SK-N-SH (cell line): Measurements from ENCODE around the gene SULT1E1. TPM values are rescaled to one million over a fixed set of nuclear protein-coding genes. Genes with fewer than 3 reads are reported as not detected.

Experiments used
- CTCF ChIA-PET: fragments of 300-600, 350-600 bp; formaldehyde crosslinking; extraction: SDS; loops from one replicate; lab custom pipeline; 2021; lab: Yijun Ruan, JAX
- POLR2A ChIA-PET: fragments of 350-600 bp; sonication (Branson Sonifier 250); formaldehyde crosslinking; extraction: SDS; loops from one replicate; lab custom pipeline; 2020; ENCODE audit warnings: antibody characterized with exemption, inconsistent platforms; lab: Yijun Ruan, JAX
- DNase-seq: peaks from one replicate; pipeline ENCODE4 v3.0.0; 2012
- H2AFZ ChIP-seq: fragments of 200-600 bp; sonication (generic); 2 replicates; pipeline ENCODE4 v1.8.1; 2016; ENCODE audit warnings: antibody characterized with exemption, mild to moderate bottlenecking, low read depth
- H3F3A ChIP-seq: fragments of 200-600 bp; sonication (generic); replicated peaks from 2 replicates; pipeline ENCODE3; 2016; ENCODE audit warnings: antibody characterized with exemption, mild to moderate bottlenecking; ENCODE audit not compliant: insufficient read depth
- H3K27ac ChIP-seq, 2 experiments: fragments of 200-500 bp in 1 of 2; fragments of 200-600 bp in 1 of 2; sonication (Bioruptor generic) in 1 of 2; sonication (generic), shearing (Covaris generic) in 1 of 2; 2 replicates each; pipeline versions ENCODE4 v1.5.1 to v1.6.1; 2014 to 2016; ENCODE audit warnings: low read depth in 2 of 2, inconsistent platforms in 1 of 2, low read length in 1 of 2, mild to moderate bottlenecking in 1 of 2, mixed read lengths in 1 of 2
- H3K27me3 ChIP-seq: fragments of 200-600 bp; sonication (generic), shearing (Covaris generic); 2 replicates; pipeline ENCODE4 v1.6.1; 2016; ENCODE audit warnings: mixed run types; ENCODE audit not compliant: insufficient read depth
- H3K36me3 ChIP-seq, 2 experiments: fragments of 200-500 bp in 1 of 2; fragments of 200-600 bp in 1 of 2; sonication (Bioruptor generic) in 1 of 2; sonication (generic) in 1 of 2; replicated peaks in 1 of 2; 2 replicates each; pipeline versions ENCODE3 to v1.5.1; 2014 to 2016; ENCODE audit warnings: low read length in 1 of 2, mild to moderate bottlenecking in 1 of 2; ENCODE audit not compliant: insufficient read depth in 2 of 2, control insufficient read depth in 1 of 2
- H3K4me1 ChIP-seq, 2 experiments: fragments of 200-500 bp in 1 of 2; fragments of 200-600 bp in 1 of 2; sonication (Bioruptor generic) in 1 of 2; sonication (generic), shearing (Covaris generic) in 1 of 2; 2 replicates each; pipeline versions ENCODE4 v1.5.1 to v1.6.1; 2014 to 2016; ENCODE audit warnings: low read depth in 1 of 2, low read length in 1 of 2, mixed run types in 1 of 2; ENCODE audit not compliant: insufficient read depth in 2 of 2, control insufficient read depth in 1 of 2
- H3K4me2 ChIP-seq: fragments of 200-600 bp; sonication (generic), shearing (Covaris generic); 2 replicates; pipeline ENCODE4 v1.6.1; 2017; ENCODE audit warnings: mixed run types
- H3K4me3 ChIP-seq, 2 experiments: fragments of 200-500 bp in 1 of 2; fragments of 200-600 bp in 1 of 2; sonication (Bioruptor generic) in 1 of 2; sonication (generic), shearing (Covaris generic) in 1 of 2; 2 replicates each; pipeline versions ENCODE4 v1.5.1 to v1.8.1; 2014 to 2016; ENCODE audit warnings: low read depth in 2 of 2, inconsistent platforms in 1 of 2, low read length in 1 of 2, mild to moderate bottlenecking in 1 of 2, mixed read lengths in 1 of 2, moderate library complexity in 1 of 2
- H3K79me2 ChIP-seq: fragments of 200-600 bp; sonication (generic); 2 replicates; pipeline ENCODE4 v1.8.1; 2017; ENCODE audit warnings: mild to moderate bottlenecking; ENCODE audit not compliant: insufficient read depth
- H3K9ac ChIP-seq: fragments of 200-600 bp; sonication (generic); 2 replicates; pipeline ENCODE4 v1.6.1; 2017; ENCODE audit warnings: mixed run types
- H3K9me2 ChIP-seq: fragments of 200-600 bp; sonication (generic); 2 replicates; pipeline ENCODE4 v1.6.1; 2017; ENCODE audit warnings: mixed run types
- H3K9me3 ChIP-seq: fragments of 200-600 bp; sonication (generic); 2 replicates; pipeline ENCODE4 v1.6.1; 2017; ENCODE audit warnings: mixed run types, mild to moderate bottlenecking, moderate library complexity
- H4K20me1 ChIP-seq: fragments of 200-600 bp; sonication (generic); 2 replicates; pipeline ENCODE4 v1.6.1; 2017; ENCODE audit warnings: mild to moderate bottlenecking, mixed run types; ENCODE audit not compliant: insufficient read depth
- CHD2 ChIP-seq: fragments of 150-350 bp; IDR thresholded peaks from 2 replicates; pipeline ENCODE4 v1.6.1; 2018; ENCODE audit warnings: low read length; ENCODE audit not compliant: partially characterized antibody
- EP300 ChIP-seq, 2 experiments: IDR thresholded peaks; 2 replicates each; pipeline versions ENCODE4 v1.4.0 to v1.6.1; 2012; ENCODE audit warnings: borderline replicate concordance in 1 of 2, low read depth in 1 of 2, low read length in 1 of 2
- FOSL2 ChIP-seq: IDR thresholded peaks from 2 replicates; pipeline ENCODE4 v1.4.0; 2012; ENCODE audit warnings: low read depth, mild to moderate bottlenecking, moderate library complexity, borderline replicate concordance
- FOXJ3 ChIP-seq: sonication (generic); formaldehyde crosslinking; IDR thresholded peaks from 2 replicates; pipeline ENCODE4 v1.5.1; 2020; ENCODE audit warnings: mild to moderate bottlenecking, missing genetic modification reagents
- FOXM1 ChIP-seq: IDR thresholded peaks from 2 replicates; pipeline ENCODE4 v1.4.0; 2012; ENCODE audit warnings: low read depth, mild to moderate bottlenecking
- GABPA ChIP-seq: IDR thresholded peaks from 2 replicates; pipeline ENCODE4 v1.4.0; 2012; ENCODE audit warnings: low read depth, mild to moderate bottlenecking
- GATA2 ChIP-seq: sonication (generic); formaldehyde crosslinking; IDR thresholded peaks from 2 replicates; pipeline ENCODE4 v1.5.0; 2020; ENCODE audit warnings: mild to moderate bottlenecking, missing genetic modification reagents
- JUND ChIP-seq: IDR thresholded peaks from 2 replicates; pipeline ENCODE4 v1.4.0; 2012
- MEF2A ChIP-seq: IDR thresholded peaks from 2 replicates; pipeline ENCODE4 v1.4.0; 2012; ENCODE audit warnings: low read depth, borderline replicate concordance
- MXI1 ChIP-seq: IDR thresholded peaks from 2 replicates; pipeline ENCODE4 v1.6.1; 2012; ENCODE audit warnings: mild to moderate bottlenecking, low read depth, low read length, improper control_type of control experiment
- NRF1 ChIP-seq: IDR thresholded peaks from 2 replicates; pipeline ENCODE4 v1.6.1; 2012; ENCODE audit warnings: low read depth, mild to moderate bottlenecking, low read length
- RAD21 ChIP-seq: IDR thresholded peaks from 2 replicates; pipeline ENCODE4 v1.6.1; 2012; ENCODE audit warnings: mild to moderate bottlenecking, low read length
- RCOR1 ChIP-seq: fragments of 150-350 bp; IDR thresholded peaks from 2 replicates; pipeline ENCODE4 v1.6.1; 2017; ENCODE audit warnings: antibody characterized with exemption, low read length
- RFX5 ChIP-seq: IDR thresholded peaks from 2 replicates; pipeline ENCODE4 v1.6.1; 2012; ENCODE audit warnings: mild to moderate bottlenecking, improper control_type of control experiment, low read length
- RXRA ChIP-seq: IDR thresholded peaks from 2 replicates; pipeline ENCODE4 v1.4.0; 2012; ENCODE audit warnings: low read depth, mild to moderate bottlenecking, borderline replicate concordance
- TCF12 ChIP-seq: IDR thresholded peaks from 2 replicates; pipeline ENCODE4 v1.4.0; 2012
- YY1 ChIP-seq: IDR thresholded peaks from 2 replicates; pipeline ENCODE4 v1.4.0; 2012; ENCODE audit warnings: low read depth, mild to moderate bottlenecking
- WGBS: methylation state at CpG from one replicate; pipeline ENCODE4 v1.1.6; 2017; ENCODE audit warnings: low lambda C conversion rate; 5-methylcytosine and 5-hydroxymethylcytosine counted together
- polyA plus RNA-seq, 3 experiments: library from polyadenylated mRNA; depleted of rRNA; stranded (reverse); fragments of >200 nt; gene quantifications; 2 replicates each; pipeline ENCODE4 v1.2.3, GENCODE V29; 2012
- TF ChIP-seq, protein P1 (sequence below): IDR thresholded peaks from 2 replicates; pipeline ENCODE4 v1.6.1; 2012; ENCODE audit warnings: mild to moderate bottlenecking, low read depth, low read length, moderate library complexity
- TF ChIP-seq, protein P2 (sequence below): IDR thresholded peaks from 2 replicates; pipeline ENCODE4 v1.4.0; 2012; ENCODE audit warnings: low read depth, borderline replicate concordance
- TF ChIP-seq, protein P3 (sequence below): IDR thresholded peaks from 2 replicates; pipeline ENCODE4; 2012
- TF ChIP-seq, protein P4 (sequence below): fragments of 150-350 bp; IDR thresholded peaks from 2 replicates; pipeline ENCODE4 v1.6.1; 2017; ENCODE audit warnings: antibody characterized with exemption, low read length, low read depth, borderline replicate concordance

Gene SULT1E1
- polyA plus RNA-seq, 1 of the 3 experiments (the other 2 are of a cell fraction): 13.7 TPM

DNA sequence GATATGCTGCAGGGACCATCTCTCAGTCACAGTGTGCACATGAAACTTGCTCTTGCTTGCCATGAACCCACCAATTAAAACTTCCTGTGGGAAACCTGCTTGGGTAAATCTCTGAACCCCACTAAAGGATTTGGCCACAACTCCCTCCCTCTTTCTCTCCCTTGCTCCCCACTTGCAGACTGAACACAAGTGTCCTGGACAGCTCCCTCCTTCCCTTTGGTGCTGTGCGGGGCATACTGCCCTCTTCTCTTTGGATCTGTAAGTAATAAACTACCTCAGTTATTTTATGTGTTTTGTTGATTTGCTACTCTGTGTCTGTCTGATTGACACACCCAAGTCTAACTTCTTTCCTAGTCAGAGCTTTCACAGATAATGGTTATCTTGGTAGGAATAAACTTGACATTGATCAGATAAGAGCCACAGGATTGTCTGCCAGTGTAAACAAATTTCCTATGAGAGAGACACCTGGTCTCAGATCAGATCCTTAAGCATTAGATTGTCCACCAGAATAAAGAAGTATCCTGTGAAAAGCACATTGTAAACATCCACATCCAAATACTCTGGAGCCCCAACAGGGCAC, 41.8 kb downstream of the SULT1E1 start:
- no peaks in the 10 kb centered on the region for H3K36me3 ChIP-seq
- TF ChIP-seq, protein P1, sequence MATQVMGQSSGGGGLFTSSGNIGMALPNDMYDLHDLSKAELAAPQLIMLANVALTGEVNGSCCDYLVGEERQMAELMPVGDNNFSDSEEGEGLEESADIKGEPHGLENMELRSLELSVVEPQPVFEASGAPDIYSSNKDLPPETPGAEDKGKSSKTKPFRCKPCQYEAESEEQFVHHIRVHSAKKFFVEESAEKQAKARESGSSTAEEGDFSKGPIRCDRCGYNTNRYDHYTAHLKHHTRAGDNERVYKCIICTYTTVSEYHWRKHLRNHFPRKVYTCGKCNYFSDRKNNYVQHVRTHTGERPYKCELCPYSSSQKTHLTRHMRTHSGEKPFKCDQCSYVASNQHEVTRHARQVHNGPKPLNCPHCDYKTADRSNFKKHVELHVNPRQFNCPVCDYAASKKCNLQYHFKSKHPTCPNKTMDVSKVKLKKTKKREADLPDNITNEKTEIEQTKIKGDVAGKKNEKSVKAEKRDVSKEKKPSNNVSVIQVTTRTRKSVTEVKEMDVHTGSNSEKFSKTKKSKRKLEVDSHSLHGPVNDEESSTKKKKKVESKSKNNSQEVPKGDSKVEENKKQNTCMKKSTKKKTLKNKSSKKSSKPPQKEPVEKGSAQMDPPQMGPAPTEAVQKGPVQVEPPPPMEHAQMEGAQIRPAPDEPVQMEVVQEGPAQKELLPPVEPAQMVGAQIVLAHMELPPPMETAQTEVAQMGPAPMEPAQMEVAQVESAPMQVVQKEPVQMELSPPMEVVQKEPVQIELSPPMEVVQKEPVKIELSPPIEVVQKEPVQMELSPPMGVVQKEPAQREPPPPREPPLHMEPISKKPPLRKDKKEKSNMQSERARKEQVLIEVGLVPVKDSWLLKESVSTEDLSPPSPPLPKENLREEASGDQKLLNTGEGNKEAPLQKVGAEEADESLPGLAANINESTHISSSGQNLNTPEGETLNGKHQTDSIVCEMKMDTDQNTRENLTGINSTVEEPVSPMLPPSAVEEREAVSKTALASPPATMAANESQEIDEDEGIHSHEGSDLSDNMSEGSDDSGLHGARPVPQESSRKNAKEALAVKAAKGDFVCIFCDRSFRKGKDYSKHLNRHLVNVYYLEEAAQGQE: peak; percentile 63; the same call in 1 of the 2 replicates
- no peak for TF ChIP-seq MEF2A
- TF ChIP-seq, all 33 proteins: peak for 1
- DNase-seq: no peak
- no peak overlapping the region for H2AFZ ChIP-seq
- H3K9ac ChIP-seq: no peak overlapping the region
- no peaks in the 10 kb centered on the region for H3K9me2 ChIP-seq
- H3F3A ChIP-seq: no peaks in the 10 kb centered on the region
- no peaks in the 10 kb centered on the region for H3K4me1 ChIP-seq
- H3K27ac ChIP-seq: no peak overlapping the region
- no peaks in the 10 kb centered on the region for H3K27me3 ChIP-seq
- ChIA-PET CTCF (no interaction called here), POLR2A (no interaction called here)
- no peak overlapping the region for H3K4me3 ChIP-seq
- no peaks in the 10 kb centered on the region for H4K20me1 ChIP-seq
- no peak overlapping the region for H3K4me2 ChIP-seq
- WGBS: 33% methylated on average over 1 of the region's 1 CpG
- no peaks in the 10 kb centered on the region for H3K79me2 ChIP-seq
- no peaks in the 10 kb centered on the region for H3K9me3 ChIP-seq

DNA sequence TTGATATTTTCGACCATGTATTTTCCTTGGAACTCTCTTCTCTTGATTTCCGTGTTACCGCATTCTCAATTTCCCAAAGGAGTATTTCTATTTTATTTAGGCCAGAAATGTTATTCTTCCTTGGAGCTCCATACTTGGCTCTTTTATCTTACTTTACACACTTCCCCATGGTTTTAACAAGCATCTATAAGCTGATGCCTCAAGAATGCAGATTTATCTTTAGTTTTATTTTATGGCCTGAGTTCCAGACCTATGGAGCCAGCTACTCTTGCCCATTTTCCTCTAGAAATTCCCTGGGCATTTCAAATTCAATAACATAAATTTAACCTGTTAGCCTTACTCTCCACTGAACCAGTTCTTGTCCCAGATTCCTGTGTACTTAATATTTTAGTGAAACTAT, 43.7 kb downstream of the SULT1E1 start:
- Histone ChIP-seq H3K4me3 (no peak overlapping the region), H3K36me3 (no peaks in the 10 kb centered on the region), H3K4me2 (no peak overlapping the region), H3F3A (no peaks in the 10 kb centered on the region), H3K79me2 (no peaks in the 10 kb centered on the region), H3K9me3 (no peaks in the 10 kb centered on the region), H3K9me2 (no peaks in the 10 kb centered on the region), H3K27ac (no peak overlapping the region), H3K9ac (no peak overlapping the region), H4K20me1 (no peaks in the 10 kb centered on the region), H3K4me1 (no peaks in the 10 kb centered on the region), H2AFZ (no peak overlapping the region), H3K27me3 (no peaks in the 10 kb centered on the region)
- TF ChIP-seq, protein P2, sequence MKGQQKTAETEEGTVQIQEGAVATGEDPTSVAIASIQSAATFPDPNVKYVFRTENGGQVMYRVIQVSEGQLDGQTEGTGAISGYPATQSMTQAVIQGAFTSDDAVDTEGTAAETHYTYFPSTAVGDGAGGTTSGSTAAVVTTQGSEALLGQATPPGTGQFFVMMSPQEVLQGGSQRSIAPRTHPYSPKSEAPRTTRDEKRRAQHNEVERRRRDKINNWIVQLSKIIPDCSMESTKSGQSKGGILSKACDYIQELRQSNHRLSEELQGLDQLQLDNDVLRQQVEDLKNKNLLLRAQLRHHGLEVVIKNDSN: no peak
- TF ChIP-seq JUND (no peak), GATA2 (CRISPR knock-in tag) (no peak), MXI1 (no peak), TCF12 (no peak), NRF1 (no peak), RAD21 (no peak), CHD2 (no peak), RFX5 (no peak), RXRA (no peak), FOXM1 (no peak), MEF2A (no peak), FOXJ3 (CRISPR knock-in tag) (no peak), EP300 (IDR thresholded peaks at IDR 0.05; ENCODE audit: borderline replicate concordance in 1 of 2, low read depth in 1 of 2, low read length in 1 of 2) (no peak), RCOR1 (no peak), YY1 (no peak), FOSL2 (no peak), GABPA (no peak)
- TF ChIP-seq, protein P3, sequence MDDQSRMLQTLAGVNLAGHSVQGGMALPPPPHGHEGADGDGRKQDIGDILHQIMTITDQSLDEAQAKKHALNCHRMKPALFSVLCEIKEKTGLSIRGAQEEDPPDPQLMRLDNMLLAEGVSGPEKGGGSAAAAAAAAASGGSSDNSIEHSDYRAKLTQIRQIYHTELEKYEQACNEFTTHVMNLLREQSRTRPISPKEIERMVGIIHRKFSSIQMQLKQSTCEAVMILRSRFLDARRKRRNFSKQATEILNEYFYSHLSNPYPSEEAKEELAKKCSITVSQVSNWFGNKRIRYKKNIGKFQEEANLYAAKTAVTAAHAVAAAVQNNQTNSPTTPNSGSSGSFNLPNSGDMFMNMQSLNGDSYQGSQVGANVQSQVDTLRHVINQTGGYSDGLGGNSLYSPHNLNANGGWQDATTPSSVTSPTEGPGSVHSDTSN: no peak
- TF ChIP-seq, protein P4, sequence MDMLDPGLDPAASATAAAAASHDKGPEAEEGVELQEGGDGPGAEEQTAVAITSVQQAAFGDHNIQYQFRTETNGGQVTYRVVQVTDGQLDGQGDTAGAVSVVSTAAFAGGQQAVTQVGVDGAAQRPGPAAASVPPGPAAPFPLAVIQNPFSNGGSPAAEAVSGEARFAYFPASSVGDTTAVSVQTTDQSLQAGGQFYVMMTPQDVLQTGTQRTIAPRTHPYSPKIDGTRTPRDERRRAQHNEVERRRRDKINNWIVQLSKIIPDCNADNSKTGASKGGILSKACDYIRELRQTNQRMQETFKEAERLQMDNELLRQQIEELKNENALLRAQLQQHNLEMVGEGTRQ: no peak
- DNase-seq: no peak
- WGBS: 70% methylated on average over 3 of the region's 3 CpGs
- CTCF ChIA-PET: no interaction called here
- POLR2A ChIA-PET: no interaction called here
